HG03457 (cell line): Measurements from ENCODE around the gene MLN.

Experiments
- ATAC-seq: cut with Tn5 transposase; IDR thresholded peaks from one replicate; pipeline ENCODE4 v1.9.1; 2021; ENCODE audit warnings: moderate number of reproducible peaks; ENCODE audit not compliant: unreplicated experiment

Gene MLN

DNA sequence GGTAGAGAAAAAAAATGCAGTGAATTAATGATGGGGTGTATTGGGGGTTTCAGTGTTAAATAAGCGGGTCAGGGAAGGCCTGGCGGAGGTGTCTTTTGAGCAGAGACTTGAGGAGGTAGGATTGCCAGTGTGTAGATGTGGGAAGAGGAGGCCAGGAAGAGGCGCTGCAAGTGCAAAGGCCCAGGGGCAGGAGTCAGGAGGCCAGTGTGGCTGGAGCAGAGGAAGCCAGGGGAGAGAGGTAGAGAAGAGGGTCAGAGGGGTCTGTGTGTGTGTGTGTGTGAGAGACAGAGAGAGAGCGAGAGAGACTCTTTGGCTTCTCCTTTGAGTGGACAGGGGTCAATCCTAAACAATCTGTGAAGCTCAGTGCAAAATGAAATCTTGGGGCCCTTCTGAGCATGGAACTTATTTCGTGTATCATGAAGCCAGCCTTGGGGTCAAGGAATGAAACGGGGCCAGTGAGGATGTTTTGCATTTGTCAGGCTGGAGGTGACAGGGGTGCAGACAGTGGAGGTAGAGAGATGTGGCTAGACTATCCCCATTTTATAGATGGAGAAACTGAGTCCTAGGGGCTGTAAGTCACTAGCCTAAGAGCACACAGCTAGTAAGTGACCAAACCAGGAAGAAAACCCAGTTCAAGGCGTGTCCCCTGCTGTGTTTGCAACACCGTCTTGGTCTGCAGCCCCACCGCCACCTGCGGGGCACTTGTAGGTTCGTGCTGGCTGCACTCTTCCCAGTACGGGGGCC lies 47.4 kb downstream of the MLN start:
- ATAC-seq, result no peak

DNA sequence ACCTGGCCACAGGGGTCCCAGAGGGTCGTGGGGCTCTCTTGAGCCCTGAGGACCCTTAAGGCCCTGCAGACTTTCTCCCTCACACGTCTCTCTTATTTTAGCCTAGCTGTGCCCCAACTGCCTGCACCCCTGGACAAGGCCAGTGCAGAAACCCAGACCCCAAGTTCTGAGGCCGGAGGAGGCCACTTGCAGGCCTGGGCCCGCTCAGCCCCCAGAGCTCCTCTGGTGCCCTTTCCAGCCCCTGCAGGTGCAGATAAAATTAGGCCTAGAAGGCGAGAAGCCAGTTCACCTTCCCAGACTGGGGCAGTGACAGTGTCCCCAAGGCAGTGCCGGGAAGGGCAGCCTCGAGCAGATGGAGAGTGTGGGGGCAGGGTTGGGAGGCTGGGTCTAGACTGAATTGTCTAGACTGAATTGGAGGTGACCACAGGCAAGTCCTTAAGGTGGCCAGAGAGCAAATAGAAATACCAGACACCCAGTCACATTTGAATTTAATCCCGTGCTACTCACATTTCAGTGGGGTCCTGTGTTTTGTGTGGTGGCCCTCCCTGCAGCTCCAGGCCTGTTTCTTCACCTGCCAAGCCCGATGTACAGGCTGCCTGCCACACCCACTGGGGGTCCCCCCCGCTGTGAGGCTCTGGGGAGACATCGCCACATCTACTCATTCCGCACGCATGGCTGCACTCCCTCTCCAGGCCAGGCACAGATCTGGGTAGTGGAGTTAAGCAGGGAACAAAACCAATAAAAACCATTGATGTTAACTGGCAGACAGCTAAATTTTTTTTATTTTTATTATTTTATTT lies 48.5 kb downstream of the MLN start:
- no peak for ATAC-seq

DNA sequence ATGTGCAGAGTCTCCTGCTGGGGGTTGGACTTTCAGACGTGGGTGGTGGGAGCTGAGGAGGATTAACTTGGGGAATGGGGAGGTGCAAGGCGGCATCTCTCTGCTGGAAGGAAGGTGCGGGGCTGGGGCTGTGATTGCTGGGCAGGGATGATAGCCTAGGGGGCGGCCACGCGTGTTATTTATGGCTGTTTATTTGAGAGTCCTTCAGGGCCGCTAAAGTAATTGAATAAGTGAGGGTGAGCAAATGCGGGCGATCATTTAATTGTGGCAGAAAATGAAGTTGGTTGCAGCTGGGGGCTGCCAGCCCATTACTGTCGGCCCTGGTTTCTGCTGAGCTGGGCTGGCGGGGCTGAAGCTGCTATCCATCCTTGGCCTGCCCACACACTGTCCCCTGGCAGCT lies 49.6 kb downstream of the MLN start:
- no peak for ATAC-seq

DNA sequence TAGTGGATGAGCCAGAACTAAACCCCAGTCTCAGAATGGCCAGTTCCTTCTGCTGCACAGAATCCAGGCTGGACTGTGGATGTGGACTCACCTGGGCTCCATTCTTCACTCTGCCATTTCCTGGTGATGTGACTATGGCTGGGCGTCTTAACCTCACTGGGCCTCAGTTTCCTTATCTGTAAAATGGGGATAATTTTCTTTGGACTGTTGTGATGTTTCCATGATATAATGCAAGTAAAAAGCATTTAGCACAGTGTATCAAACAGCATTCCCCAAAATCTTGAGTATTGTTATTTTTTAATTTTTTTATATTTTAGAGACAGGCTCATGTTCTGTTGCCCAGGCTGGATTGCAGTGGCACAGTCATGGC lies 51.2 kb downstream of the MLN start:
- no peak for ATAC-seq

DNA sequence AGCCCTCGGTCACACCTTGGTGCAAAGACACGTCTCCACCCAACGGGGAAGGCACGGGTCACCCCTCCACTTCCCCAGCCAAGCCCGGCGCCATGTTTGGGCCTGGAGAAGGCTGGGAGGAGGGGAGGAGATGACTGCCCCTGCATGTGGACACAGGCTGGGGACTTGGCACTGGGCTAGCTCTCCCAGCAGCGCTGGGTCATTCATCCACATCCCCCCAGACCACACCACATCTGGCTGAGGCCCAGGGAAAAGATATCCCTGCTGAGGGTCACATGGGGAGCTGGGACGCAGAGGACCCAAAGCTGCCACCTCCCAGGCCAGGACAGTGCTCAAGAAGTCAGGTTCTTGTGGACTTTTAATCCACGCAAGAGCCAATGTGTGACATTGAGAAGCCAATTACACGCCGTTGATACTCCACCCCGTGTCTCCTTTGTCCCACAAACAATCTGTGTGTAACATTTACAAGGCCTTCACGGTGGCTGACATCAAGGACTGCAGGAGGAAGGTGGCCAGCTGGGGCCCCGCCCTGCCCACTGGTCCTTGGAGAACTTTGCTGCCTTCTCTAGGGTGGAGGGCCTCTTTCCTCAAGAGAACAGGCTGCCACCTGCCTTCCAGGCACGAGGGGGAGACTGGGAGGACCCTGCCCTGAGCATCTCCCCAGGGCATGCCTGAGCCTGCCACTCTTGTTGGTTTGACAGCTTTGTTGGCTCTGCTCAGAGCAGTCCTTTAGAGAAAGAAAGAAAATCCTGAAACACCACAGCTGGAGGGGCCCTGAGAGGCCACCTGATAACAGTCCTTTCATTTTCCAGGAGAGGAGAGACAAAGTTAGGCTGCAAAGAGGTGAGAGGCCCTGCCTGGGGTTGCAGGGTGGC lies 51.8 kb downstream of the MLN start:
- no peak for ATAC-seq

DNA sequence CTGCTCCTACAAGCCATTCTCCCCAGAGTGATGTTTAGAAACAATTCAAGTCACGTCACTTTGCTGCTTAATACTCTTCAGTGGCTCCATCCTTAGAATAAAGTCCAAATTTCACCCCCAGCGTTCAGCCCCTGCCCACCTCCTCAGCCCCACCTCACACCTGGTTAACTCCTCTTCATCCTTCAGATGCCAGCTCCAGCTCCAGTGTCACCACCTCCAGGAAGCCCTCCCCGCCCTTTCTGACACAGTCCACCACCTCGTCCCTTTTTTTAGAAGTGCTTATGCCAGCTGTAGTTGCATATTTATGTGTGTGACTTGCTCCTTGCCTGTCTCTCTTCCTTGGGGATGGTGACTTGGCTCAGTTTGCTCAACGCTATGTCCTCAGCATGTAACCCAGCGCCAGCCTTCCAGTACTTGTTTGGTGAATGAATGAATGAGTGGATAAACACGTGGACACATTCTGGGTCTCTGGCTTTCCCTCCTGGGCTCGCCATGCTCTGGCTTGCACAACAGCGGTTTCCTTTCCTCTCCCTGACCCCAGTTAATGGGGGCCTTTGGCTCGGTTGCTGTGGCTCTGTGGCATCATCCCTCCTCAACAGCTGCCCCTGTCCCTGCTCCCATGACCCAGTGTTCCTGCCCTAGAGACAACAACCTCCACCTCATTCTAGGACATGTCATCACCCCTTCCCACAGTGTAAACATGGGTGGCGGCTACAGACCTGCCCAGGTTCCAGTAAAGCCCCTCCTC lies 53.4 kb downstream of the MLN start:
- no peak for ATAC-seq

DNA sequence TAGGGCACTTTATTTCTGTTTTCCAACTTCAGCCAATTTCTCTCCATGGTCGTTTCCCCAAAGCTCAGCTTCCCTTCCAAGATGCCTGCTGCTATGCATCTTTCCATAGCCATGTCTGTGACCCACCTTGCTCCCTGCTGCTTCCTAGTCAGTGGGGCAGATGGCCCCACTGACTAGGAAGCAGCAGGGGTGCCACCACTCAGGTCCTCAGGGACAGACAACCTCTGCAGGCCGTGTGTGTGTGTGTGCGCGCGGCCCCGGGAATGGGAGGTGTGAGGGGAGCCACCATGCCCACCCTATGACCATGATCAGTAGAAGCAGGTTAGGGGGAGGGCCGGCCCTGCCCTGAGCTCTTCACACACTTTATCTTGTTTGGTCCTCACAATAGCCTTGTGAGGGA lies 54.4 kb downstream of the MLN start:
- no peak for ATAC-seq

DNA sequence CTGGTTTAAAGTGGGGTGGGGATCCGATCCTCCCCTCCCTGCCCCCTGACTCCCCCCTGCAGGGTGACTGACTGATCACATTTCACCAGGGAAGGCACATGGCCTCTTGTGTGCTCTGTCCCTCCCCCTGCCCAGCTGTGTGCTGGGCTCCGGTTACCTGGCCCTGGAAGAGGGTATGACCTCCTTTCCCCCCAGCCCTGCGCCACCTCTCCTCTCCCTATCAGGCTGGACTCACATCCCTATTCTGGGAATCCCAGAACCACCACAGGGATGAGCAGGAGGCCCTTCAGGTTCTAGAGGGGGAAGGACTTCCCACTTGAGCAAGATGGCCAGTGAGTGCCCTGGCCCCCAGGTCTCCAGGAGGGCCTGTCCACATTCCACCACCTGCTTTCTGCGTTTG lies 55.0 kb downstream of the MLN start:
- ATAC-seq, result no peak

DNA sequence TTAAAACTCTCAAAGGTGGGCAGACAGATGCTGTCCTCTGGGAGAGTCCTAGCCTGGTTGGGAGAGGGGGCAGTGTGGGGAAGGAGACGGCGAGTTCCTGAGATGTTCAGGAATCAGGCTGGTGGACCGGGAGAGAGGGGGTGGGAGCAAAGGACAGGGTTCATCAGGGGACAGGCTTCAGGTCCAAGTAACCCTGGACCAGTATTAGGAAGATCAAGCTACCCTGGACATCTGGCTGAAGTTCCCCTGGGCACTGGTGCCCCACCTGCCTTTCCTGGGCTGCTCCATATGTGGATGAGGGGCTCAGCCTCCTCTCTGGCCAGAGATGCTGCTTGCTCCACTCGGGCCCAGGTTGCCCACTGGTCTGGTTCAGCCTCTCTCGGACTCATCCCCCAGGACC lies 56.0 kb downstream of the MLN start:
- ATAC-seq, result no peak

DNA sequence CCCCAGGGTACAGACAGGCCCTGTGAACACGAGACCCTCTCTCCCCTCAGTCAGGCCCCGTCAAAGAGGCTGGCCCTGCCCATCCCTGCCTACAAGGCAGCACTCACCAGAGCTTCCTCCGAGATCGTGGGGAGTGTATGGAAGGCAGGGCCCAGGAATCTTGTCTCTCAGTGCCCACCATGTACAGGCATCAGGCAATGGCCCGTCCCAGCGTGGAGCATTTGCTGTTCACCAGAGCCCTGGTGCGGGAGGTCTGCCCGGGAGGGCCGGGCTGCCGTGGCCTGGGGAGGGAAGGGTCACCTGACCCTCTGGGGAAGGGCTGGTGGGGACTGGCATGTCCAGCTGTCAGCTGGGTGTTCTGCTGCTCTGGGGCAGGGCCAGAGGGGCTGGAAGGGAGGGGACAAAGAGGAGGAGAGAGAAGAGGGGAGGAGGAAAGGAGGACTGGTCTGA lies 57.1 kb downstream of the MLN start, which contains the start of gene IP6K3:
TSS of gene IP6K3 (minus strand) at position 255 of the 450 bp plus-strand sequence. CDS start 11,429 bp downstream, outside the sequence.
- ATAC-seq, result no peak

DNA sequence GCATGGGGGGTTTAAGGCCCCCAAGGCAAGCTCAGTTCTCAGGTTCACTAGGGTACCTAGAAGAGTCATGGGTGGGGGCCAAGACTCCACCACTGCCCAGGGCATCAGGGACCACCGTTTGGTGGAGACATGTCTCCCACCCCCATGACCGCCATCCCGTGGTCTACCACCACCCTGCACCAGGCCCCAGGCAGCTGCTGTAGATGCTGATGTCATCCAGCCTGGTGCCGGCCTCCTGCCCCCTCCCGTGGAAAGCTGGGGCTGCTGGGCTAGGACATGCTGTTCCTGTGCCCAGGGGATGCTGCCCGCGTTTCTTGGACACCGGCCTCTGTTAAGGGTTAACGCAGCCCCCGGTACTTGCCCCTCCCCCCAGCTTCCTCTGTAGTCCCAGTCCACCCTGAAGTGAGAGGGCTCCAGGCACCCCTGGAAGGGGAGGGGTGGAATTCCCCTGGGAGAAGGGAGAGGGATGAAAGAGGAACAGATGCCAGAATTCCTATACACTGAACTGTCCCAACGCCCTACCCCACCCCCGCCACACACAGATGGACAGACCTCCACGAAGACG lies 57.7 kb downstream of the MLN start:
- no peak for ATAC-seq

DNA sequence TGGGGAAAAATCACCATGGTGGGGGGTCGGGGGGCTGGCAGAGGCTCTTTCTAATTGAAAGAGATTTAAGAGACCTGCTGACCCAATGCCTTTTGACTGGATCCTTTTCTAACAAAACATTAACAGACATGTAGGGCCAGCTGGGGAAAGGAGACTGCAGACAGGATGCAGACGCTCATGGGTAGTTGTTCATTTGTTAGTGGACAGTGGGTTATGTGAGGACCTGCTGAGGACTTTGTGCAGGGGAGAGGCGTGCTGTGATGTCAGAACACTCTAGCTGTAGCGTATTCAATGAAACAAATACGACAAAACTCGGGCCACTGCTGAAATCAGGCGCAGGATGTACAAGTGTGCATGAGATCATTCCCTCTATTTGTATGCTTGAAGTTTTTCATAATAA lies 58.3 kb downstream of the MLN start:
- no peak for ATAC-seq

DNA sequence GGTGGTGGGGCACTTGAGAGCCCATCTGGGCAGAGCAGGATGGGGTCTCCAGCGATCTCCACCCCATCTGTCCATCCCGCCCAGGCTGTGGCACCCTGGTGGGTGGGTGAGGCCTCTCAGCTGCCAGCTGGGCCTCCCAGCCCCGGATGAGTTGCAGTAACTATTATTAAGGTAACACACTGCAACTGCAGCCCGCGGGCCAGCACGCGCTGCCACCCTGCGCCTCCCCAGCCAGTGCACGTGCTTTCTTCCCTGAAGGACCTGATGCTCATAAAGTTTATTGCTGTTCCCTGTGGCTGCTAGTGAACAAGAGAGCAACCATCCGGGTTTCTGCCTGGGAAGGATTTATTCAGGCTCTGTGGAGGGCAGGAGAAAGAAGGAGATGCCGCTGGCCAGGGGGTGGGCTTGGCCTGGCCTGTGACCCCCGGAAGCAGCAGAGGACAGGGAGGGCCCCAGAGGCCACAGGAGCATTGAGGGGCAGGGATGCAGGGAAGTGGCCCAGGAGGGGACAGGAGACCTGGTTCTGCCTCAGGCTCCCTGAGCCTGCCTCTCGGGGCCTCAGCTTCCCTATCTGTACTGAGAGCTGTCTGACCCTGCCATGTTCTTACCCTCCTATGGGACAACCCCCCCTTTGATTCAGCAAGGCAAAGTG lies 58.8 kb downstream of the MLN start:
- ATAC-seq, result no peak
